Measurements from ENCODE around the gene RAMP3. TPM values are rescaled to one million over a fixed set of nuclear protein-coding genes. Genes with fewer than 3 reads are reported as not detected.
A peak's percentile ranks its signal among the peaks of the same experiment; 100 is the strongest.

The RAMP3 gene
- total RNA-seq, 3 donors from 2014 or later (not counting 1 experiment from before 2014, with no cell fraction given) = not detected

GRCh38 chr7:45155357-45155900 is 2.2 kb upstream of the RAMP3 start:
- Mint-ChIP-seq H3K36me3 (no peaks in the 10 kb centered on the region), H3K9me3 (no peaks in the 10 kb centered on the region), H3K27me3 (ENCODE audit: low read depth in 2 of 2) (peaks cover 16 to 33% of the 10 kb centered on the region in 2 donors), H3K4me1 (peaks cover 0 to 3% of the 10 kb centered on the region in 2 donors), H3K27ac (no peak overlapping the region), H3K4me3 (no peak overlapping the region)
- H3K27me3 ChIP-seq (ENCODE audit: control insufficient read depth, insufficient read depth, low read length) = peaks cover 4% of the 10 kb centered on the region
- no peak for TF ChIP-seq CTCF (IDR thresholded peaks at IDR 0.05)
- ATAC-seq (no peak), DNase-seq (no peak)
- H3K27ac ChIP-seq (ENCODE audit: low read length) = no peak overlapping the region
- no peaks in the 10 kb centered on the region for H3K9me3 ChIP-seq (ENCODE audit: control insufficient read depth, insufficient read depth, low read length)
- H3K4me3 ChIP-seq (ENCODE audit: low read length) = no peak overlapping the region
- intact Hi-C loops (cut with micrococcal nuclease) = no loop called here
- H3K36me3 ChIP-seq (ENCODE audit: control insufficient read depth, insufficient read depth, low read length) = no peaks in the 10 kb centered on the region
- H3K4me1 ChIP-seq (ENCODE audit: control insufficient read depth, insufficient read depth, low read length) = peaks cover 3% of the 10 kb centered on the region
- WGBS (ENCODE audit: insufficient coverage) = 95% methylated on average over 9 of the region's 9 CpGs

GRCh38 chr7:45155941-45156340 is 1.6 kb upstream of the RAMP3 start:
- no peak overlapping the region for H3K4me3 ChIP-seq (ENCODE audit: low read length)
- H3K36me3 Mint-ChIP-seq = no peaks in the 10 kb centered on the region
- H3K4me1 ChIP-seq (ENCODE audit: control insufficient read depth, insufficient read depth, low read length) = peaks cover 4% of the 10 kb centered on the region
- H3K9me3 ChIP-seq (ENCODE audit: control insufficient read depth, insufficient read depth, low read length) = no peaks in the 10 kb centered on the region
- no peaks in the 10 kb centered on the region for H3K36me3 ChIP-seq (ENCODE audit: control insufficient read depth, insufficient read depth, low read length)
- H3K9me3 Mint-ChIP-seq = no peaks in the 10 kb centered on the region
- H3K4me3 Mint-ChIP-seq = no peak overlapping the region
- H3K4me1 Mint-ChIP-seq = peaks cover 0 to 8% of the 10 kb centered on the region in 2 donors
- H3K27ac Mint-ChIP-seq = no peak overlapping the region
- DNase-seq (no peak), ATAC-seq (no peak)
- 88% methylated on average over 4 of the region's 4 CpGs for WGBS (ENCODE audit: insufficient coverage)
- intact Hi-C loops (cut with micrococcal nuclease) = no loop called here
- H3K27me3 ChIP-seq (ENCODE audit: control insufficient read depth, insufficient read depth, low read length) = peaks cover 4% of the 10 kb centered on the region
- H3K27ac ChIP-seq (ENCODE audit: low read length) = no peak overlapping the region
- no peak for TF ChIP-seq CTCF (IDR thresholded peaks at IDR 0.05)
- H3K27me3 Mint-ChIP-seq (ENCODE audit: low read depth in 2 of 2) = peaks cover 16 to 30% of the 10 kb centered on the region in 2 donors

GRCh38 chr7:45156516-45157272 is 897 bp upstream of the RAMP3 start:
- no peak overlapping the region for H3K27ac Mint-ChIP-seq
- TF ChIP-seq CTCF (IDR thresholded peaks at IDR 0.05) = no peak
- no peaks in the 10 kb centered on the region for H3K36me3 Mint-ChIP-seq
- peaks cover 0 to 15% of the 10 kb centered on the region in 2 donors for H3K4me1 Mint-ChIP-seq
- H3K9me3 Mint-ChIP-seq = no peaks in the 10 kb centered on the region
- intact Hi-C loops (cut with micrococcal nuclease) = no loop called here
- Histone ChIP-seq H3K4me3 (ENCODE audit: low read length) (no peak overlapping the region), H3K27ac (ENCODE audit: low read length) (no peak overlapping the region), H3K9me3 (ENCODE audit: control insufficient read depth, insufficient read depth, low read length) (no peaks in the 10 kb centered on the region), H3K27me3 (ENCODE audit: control insufficient read depth, insufficient read depth, low read length) (peaks cover 4% of the 10 kb centered on the region), H3K4me1 (ENCODE audit: control insufficient read depth, insufficient read depth, low read length) (peaks cover 4% of the 10 kb centered on the region), H3K36me3 (ENCODE audit: control insufficient read depth, insufficient read depth, low read length) (no peaks in the 10 kb centered on the region)
- peaks cover 16 to 30% of the 10 kb centered on the region in 2 donors for H3K27me3 Mint-ChIP-seq (ENCODE audit: low read depth in 2 of 2)
- H3K4me3 Mint-ChIP-seq = no peak overlapping the region
- 86% methylated on average over 8 of the region's 8 CpGs for WGBS (ENCODE audit: insufficient coverage)
- ATAC-seq (peak in 1 of 3 donors; percentile 13), DNase-seq (no peak)

Data from natural killer cell (primary cell).